SU-DHL-6 (cell line): ENCODE results near the gene NAV2.

Source experiments
- H2AFZ ChIP-seq: fragments of 200-600 bp; sonication (generic); 2 replicates; pipeline ENCODE4 v1.6.1; 2014; ENCODE audit warnings: low read depth, mild to moderate bottlenecking, moderate library complexity, mixed read lengths, antibody characterized with exemption, low read length; ENCODE audit not compliant: severe bottlenecking
- H3F3A ChIP-seq: fragments of 200-600 bp; shearing (Covaris generic); 2 replicates; pipeline ENCODE4 v1.6.0; 2016; ENCODE audit warnings: antibody characterized with exemption, mild to moderate bottlenecking; ENCODE audit not compliant: insufficient read depth
- H3K27ac ChIP-seq: fragments of 200-600 bp; sonication (generic); 2 replicates; pipeline ENCODE4 v1.5.1; 2016; ENCODE audit warnings: low read depth, mild to moderate bottlenecking, low read length, moderate library complexity, mixed read lengths
- H3K27me3 ChIP-seq: fragments of 200-600 bp; sonication (generic), shearing (Covaris generic); 2 replicates; pipeline ENCODE4 v1.6.0; 2014; ENCODE audit warnings: mild to moderate bottlenecking, low read length
- H3K36me3 ChIP-seq: fragments of 200-600 bp; sonication (generic); 2 replicates; pipeline ENCODE4 v1.6.1; 2014; ENCODE audit warnings: mild to moderate bottlenecking, low read length, mixed read lengths
- H3K4me2 ChIP-seq: fragments of 300-600, 200-600 bp; shearing (Covaris generic), sonication (generic); 2 replicates; pipeline ENCODE4 v1.6.0; 2014; ENCODE audit warnings: low read length, low read depth, mild to moderate bottlenecking; ENCODE audit not compliant: poor library complexity, severe bottlenecking
- H3K4me3 ChIP-seq: fragments of 200-600 bp; sonication (generic); 2 replicates; pipeline ENCODE4 v1.5.1; 2014; ENCODE audit warnings: antibody characterized with exemption, low read length, mild to moderate bottlenecking, mixed read lengths; ENCODE audit not compliant: insufficient read depth, poor library complexity, severe bottlenecking
- H3K79me2 ChIP-seq: fragments of 200-600 bp; sonication (generic); 2 replicates; pipeline ENCODE4 v1.6.1; 2014; ENCODE audit warnings: mild to moderate bottlenecking, low read length, moderate library complexity; ENCODE audit not compliant: insufficient read depth
- H3K9ac ChIP-seq: fragments of 200-600 bp; sonication (generic); 2 replicates; pipeline ENCODE4 v1.7.0; 2014; ENCODE audit warnings: mild to moderate bottlenecking, low read length
- H3K9me2 ChIP-seq: fragments of 200-600 bp; sonication (generic); replicated peaks from 2 replicates; pipeline ENCODE4 v1.6.1; 2014; ENCODE audit warnings: low read length; ENCODE audit not compliant: insufficient read depth
- H3K9me3 ChIP-seq: fragments of 200-600 bp; sonication (generic); 2 replicates; pipeline ENCODE4 v1.6.1; 2014; ENCODE audit warnings: low read length, mixed read lengths; ENCODE audit not compliant: insufficient read depth
- H4K20me1 ChIP-seq: fragments of 200-600 bp; sonication (generic); 2 replicates; pipeline ENCODE4 v1.6.1; 2014; ENCODE audit warnings: low read depth, mild to moderate bottlenecking, antibody characterized with exemption, low read length, moderate library complexity, mixed read lengths
- CTCF ChIP-seq: fragments of 200-600 bp; sonication (generic); IDR thresholded peaks from one replicate; pipeline ENCODE4 v1.5.1; 2017; ENCODE audit warnings: antibody characterized with exemption, mild to moderate bottlenecking, low read length, moderate library complexity; ENCODE audit not compliant: insufficient read depth, poor library complexity, severe bottlenecking
- EZH2phosphoT487 ChIP-seq: fragments of 200-600 bp; sonication (generic), shearing (Covaris generic); conservative IDR thresholded peaks from 2 replicates; pipeline ENCODE4 v1.6.1; 2018; ENCODE audit warnings: mild to moderate bottlenecking, antibody characterized with exemption, low read length, moderate library complexity, mixed read lengths

NAV2 gene

GRCh38 chr11:19869946-19870589 is 157.4 kb downstream of the NAV2 start:
- H3K9ac ChIP-seq = no peak overlapping the region
- H3K4me3 ChIP-seq = no peak overlapping the region
- H3K36me3 ChIP-seq = no peaks in the 10 kb centered on the region
- H3F3A ChIP-seq = no peaks in the 10 kb centered on the region
- no peaks in the 10 kb centered on the region for H3K79me2 ChIP-seq
- no peaks in the 10 kb centered on the region for H3K9me3 ChIP-seq
- no peak overlapping the region for H3K27ac ChIP-seq
- H3K27me3 ChIP-seq = no peaks in the 10 kb centered on the region
- H4K20me1 ChIP-seq = no peaks in the 10 kb centered on the region
- H3K9me2 ChIP-seq = no peaks in the 10 kb centered on the region
- no peak overlapping the region for H2AFZ ChIP-seq
- no peak overlapping the region for H3K4me2 ChIP-seq
- no peak for TF ChIP-seq EZH2phosphoT487
- TF ChIP-seq CTCF = no peak

- Histone ChIP-seq H3K27ac (no peak overlapping the region), H3F3A (no peaks in the 10 kb centered on the region), H3K36me3 (no peaks in the 10 kb centered on the region), H3K9me3 (no peaks in the 10 kb centered on the region), H3K79me2 (no peaks in the 10 kb centered on the region), H3K4me3 (no peak overlapping the region), H3K9me2 (no peaks in the 10 kb centered on the region), H3K9ac (no peak overlapping the region), H2AFZ (no peak overlapping the region), H3K27me3 (no peaks in the 10 kb centered on the region), H3K4me2 (no peak overlapping the region), H4K20me1 (no peaks in the 10 kb centered on the region)
- no peak for TF ChIP-seq EZH2phosphoT487
- no peak for TF ChIP-seq CTCF
Measured at GRCh38 chr11:19871531-19871930, 158.9 kb downstream of the NAV2 start.

GRCh38 chr11:19872512-19873145 is 160.0 kb downstream of the NAV2 start:
- Histone ChIP-seq H3K36me3 (no peaks in the 10 kb centered on the region), H3K9me2 (no peaks in the 10 kb centered on the region), H3F3A (no peaks in the 10 kb centered on the region), H3K79me2 (no peaks in the 10 kb centered on the region), H3K9ac (no peak overlapping the region), H4K20me1 (no peaks in the 10 kb centered on the region), H3K27ac (no peak overlapping the region), H3K4me3 (no peak overlapping the region), H3K4me2 (no peak overlapping the region), H2AFZ (no peak overlapping the region), H3K9me3 (no peaks in the 10 kb centered on the region), H3K27me3 (no peaks in the 10 kb centered on the region)
- TF ChIP-seq CTCF (no peak), EZH2phosphoT487 (no peak)
